Bronchial epithelial cell (primary cell): ENCODE results near the gene GMPPA. TPM values are rescaled to one million over a fixed set of nuclear protein-coding genes. Genes with fewer than 3 reads are reported as not detected.

ENCODE experiments used
- DNase-seq: peaks from one replicate; pipeline ENCODE4 v3.0.0-alpha.2; 2010; ENCODE audit warnings: low read depth
- FAIRE-seq: peaks from 2 replicates; lab custom pipeline; 2011; peaks lifted over from hg19 to GRCh38; lab: Jason Lieb, UNC
- H3K27me3 ChIP-seq: 2 replicates; pipeline ENCODE4 v1.5.1; 2011; ENCODE audit warnings: low read length; ENCODE audit not compliant: control insufficient read depth, insufficient read depth
- H3K36me3 ChIP-seq: 2 replicates; pipeline ENCODE4 v1.5.1; 2011; ENCODE audit warnings: low read length; ENCODE audit not compliant: control insufficient read depth, insufficient read depth
- H3K4me3 ChIP-seq: 2 replicates; pipeline ENCODE4 v1.5.1; 2011; ENCODE audit warnings: mild to moderate bottlenecking, low read depth, low read length, control low read depth
- total RNA-seq: library from RNA; depleted of rRNA; stranded (reverse); fragments of >200 nt; gene quantifications from 2 replicates; pipeline ENCODE4 v1.2.1, GENCODE V29; 2014
- TF ChIP-seq, protein P1 (sequence below): IDR thresholded peaks from 2 replicates; pipeline ENCODE4 v1.5.1; 2011; ENCODE audit warnings: mild to moderate bottlenecking, moderate library complexity, low read length, control low read depth, inconsistent platforms; ENCODE audit not compliant: insufficient read depth, severe bottlenecking

Gene GMPPA
- total RNA-seq, 1 donor from 2014 or later, result 49.0 TPM

DNA sequence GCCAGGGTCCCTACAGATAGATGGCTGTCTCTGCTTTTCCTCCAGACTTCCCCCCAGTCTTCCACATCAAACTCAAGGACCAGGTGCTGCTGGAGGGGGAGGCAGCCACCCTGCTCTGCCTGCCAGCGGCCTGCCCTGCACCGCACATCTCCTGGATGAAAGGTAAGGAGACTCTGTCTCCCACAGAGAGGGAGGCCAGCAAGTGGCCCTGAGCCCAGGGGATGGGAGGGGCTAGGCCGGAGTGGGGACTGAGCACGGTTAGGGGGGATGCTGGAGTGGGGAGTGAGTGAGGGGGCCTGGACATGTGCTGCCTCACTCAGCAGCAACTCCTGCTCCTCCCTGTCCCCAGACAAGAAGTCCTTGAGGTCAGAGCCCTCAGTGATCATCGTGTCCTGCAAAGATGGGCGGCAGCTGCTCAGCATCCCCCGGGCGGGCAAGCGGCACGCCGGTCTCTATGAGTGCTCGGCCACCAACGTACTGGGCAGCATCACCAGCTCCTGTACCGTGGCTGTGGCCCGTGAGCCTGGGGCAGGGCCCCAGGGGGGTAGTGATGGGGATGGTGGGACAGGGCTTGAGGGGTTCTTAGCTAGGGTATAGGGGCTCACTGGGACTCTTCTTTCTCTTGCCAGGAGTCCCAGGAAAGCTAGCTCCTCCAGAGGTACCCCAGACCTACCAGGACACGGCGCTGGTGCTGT, 10.4 kb upstream of the GMPPA start:
- no peak for DNase-seq
- peaks cover 26% of the 10 kb centered on the region for H3K27me3 ChIP-seq
- TF ChIP-seq, protein P1, sequence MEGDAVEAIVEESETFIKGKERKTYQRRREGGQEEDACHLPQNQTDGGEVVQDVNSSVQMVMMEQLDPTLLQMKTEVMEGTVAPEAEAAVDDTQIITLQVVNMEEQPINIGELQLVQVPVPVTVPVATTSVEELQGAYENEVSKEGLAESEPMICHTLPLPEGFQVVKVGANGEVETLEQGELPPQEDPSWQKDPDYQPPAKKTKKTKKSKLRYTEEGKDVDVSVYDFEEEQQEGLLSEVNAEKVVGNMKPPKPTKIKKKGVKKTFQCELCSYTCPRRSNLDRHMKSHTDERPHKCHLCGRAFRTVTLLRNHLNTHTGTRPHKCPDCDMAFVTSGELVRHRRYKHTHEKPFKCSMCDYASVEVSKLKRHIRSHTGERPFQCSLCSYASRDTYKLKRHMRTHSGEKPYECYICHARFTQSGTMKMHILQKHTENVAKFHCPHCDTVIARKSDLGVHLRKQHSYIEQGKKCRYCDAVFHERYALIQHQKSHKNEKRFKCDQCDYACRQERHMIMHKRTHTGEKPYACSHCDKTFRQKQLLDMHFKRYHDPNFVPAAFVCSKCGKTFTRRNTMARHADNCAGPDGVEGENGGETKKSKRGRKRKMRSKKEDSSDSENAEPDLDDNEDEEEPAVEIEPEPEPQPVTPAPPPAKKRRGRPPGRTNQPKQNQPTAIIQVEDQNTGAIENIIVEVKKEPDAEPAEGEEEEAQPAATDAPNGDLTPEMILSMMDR, result no peak
- H3K4me3 ChIP-seq, result no peak overlapping the region
- H3K36me3 ChIP-seq, result no peaks in the 10 kb centered on the region
- no peak for FAIRE-seq

GRCh38 chr2:219488844-219489194, 9.9 kb upstream of the GMPPA start:
- peaks cover 25% of the 10 kb centered on the region for H3K27me3 ChIP-seq
- FAIRE-seq, result no peak
- H3K4me3 ChIP-seq, result no peak overlapping the region
- H3K36me3 ChIP-seq, result no peaks in the 10 kb centered on the region
- TF ChIP-seq, protein P1, result no peak
- no peak for DNase-seq

GRCh38 chr2:219489315-219489714, 9.4 kb upstream of the GMPPA start:
- H3K27me3 ChIP-seq, result peaks cover 22% of the 10 kb centered on the region
- TF ChIP-seq, protein P1, result no peak
- DNase-seq (no peak), FAIRE-seq (no peak)
- H3K4me3 ChIP-seq, result no peak overlapping the region
- H3K36me3 ChIP-seq, result no peaks in the 10 kb centered on the region

DNA sequence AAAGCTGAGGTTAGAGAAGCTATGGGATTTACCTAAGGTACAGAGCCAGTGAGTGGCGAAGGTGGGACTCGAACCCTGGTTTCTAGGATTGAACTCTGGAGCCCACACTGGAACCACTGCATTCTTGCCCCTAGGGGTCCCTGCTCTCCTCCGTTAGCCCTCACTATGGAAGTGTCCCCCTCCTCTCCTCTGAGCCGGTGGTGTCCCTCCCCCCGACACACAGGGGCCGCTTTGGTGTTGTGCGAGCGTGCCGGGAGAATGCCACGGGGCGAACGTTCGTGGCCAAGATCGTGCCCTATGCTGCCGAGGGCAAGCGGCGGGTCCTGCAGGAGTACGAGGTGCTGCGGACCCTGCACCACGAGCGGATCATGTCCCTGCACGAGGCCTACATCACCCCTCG, 8.5 kb upstream of the GMPPA start:
- no peak overlapping the region for H3K4me3 ChIP-seq
- peaks cover 18% of the 10 kb centered on the region for H3K27me3 ChIP-seq
- TF ChIP-seq, protein P1, result no peak
- FAIRE-seq (no peak), DNase-seq (no peak)
- no peaks in the 10 kb centered on the region for H3K36me3 ChIP-seq

- DNase-seq (no peak), FAIRE-seq (no peak)
- TF ChIP-seq, protein P1, result no peak
- Histone ChIP-seq H3K4me3 (no peak overlapping the region), H3K36me3 (no peaks in the 10 kb centered on the region), H3K27me3 (peaks cover 13% of the 10 kb centered on the region)
These were observed 8.0 kb upstream of the GMPPA start for GRCh38 chr2:219490600-219491130.
